T-helper 1 cell treated with Interleukin-12 subunit alpha and Interleukin-12 subunit beta and Interleukin-4 antibody, amounts not matched to agents 30 ng/mL and 1 ng/mL, for 36 hours (primary cell): Measurements from ENCODE around the gene SNX22. TPM values are rescaled to one million over a fixed set of nuclear protein-coding genes. Genes with fewer than 3 reads are reported as not detected.

Experiments used
- intact Hi-C: fragments of 100-400 bp; cut with micrococcal nuclease; formaldehyde crosslinking; loops from one replicate; pipeline ENCODE4 v1.15.1; 2024
- total RNA-seq: library from RNA; stranded (reverse); gene quantifications from 2 replicates; pipeline ENCODE4 v1.2.3, GENCODE V29; 2022

SNX22 gene
- total RNA-seq, 1 donor from 2014 or later = 0.37 TPM

DNA sequence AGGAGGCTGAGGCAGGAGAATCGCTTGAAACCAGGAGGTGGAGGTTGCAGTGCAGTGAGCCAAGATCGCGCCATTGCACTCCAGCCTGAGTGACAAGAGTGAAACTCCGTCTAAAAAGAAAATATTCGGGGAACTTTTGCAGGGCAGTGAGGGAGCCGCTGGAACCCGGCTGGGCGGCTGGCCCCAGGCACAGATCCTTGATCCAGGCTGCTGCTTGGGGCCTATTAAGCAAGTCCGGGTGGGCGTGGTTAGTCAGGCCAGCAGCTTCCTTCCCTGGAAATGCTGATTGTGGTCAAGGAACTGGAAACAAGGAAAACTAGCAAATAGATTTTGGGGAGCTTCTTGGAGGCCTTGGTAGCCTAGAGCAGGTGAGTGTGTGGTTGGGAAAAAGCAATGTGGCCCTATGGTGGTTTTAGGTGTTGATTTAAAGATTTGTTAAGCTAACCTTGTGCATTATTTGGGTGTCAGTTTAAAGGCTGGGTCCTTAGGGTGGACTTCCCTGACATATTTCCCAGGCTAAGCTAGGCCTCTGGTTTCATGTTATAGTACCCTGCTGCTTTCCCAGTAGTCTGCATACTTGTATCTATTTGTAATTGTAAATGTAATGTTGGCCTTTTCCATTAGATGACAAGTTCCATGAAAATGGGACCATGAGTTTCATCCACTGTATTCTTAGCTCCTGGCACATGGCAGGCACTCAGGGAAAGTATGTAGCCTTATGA lies 17.7 kb upstream of the SNX22 start:
- intact Hi-C loops = no loop called here

DNA sequence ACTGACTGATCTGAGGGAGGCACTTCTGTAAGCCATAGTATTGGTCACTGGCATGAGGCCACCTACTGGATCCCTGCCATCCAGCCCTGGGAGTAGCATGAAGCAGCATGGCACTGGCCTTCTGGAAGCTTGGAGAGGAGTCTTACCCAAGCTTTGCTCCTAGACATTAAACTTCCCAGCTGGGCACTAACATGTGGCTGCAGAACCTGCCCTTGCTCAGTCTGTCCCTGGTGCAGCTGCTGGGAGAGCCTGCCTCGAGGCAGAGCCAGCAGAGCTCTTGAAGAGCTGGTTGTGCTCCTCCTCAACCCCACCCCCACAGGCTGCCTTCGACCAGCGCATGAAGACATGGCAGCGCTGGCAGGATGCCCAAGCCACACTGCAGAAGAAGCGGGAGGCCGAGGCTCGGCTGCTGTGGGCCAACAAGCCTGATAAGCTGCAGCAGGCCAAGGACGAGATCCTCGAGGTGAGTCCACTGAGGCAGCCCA lies 17.1 kb upstream of the SNX22 start:
- intact Hi-C loops = no loop called here

GRCh38 chr15:64136347-64136746 lies 15.2 kb upstream of the SNX22 start:
- intact Hi-C loops = no loop called here

GRCh38 chr15:64137226-64137833 lies 14.2 kb upstream of the SNX22 start:
- intact Hi-C loops = no loop called here

GRCh38 chr15:64138331-64138941 lies 13.1 kb upstream of the SNX22 start:
- intact Hi-C loops = no loop called here

GRCh38 chr15:64141798-64142512 lies 9.6 kb upstream of the SNX22 start:
- intact Hi-C loops = no loop called here

GRCh38 chr15:64143276-64143675 lies 8.3 kb upstream of the SNX22 start:
- intact Hi-C loops = no loop called here

- intact Hi-C loops = no loop called here
Measured at GRCh38 chr15:64144192-64144564, 7.4 kb upstream of the SNX22 start.

DNA sequence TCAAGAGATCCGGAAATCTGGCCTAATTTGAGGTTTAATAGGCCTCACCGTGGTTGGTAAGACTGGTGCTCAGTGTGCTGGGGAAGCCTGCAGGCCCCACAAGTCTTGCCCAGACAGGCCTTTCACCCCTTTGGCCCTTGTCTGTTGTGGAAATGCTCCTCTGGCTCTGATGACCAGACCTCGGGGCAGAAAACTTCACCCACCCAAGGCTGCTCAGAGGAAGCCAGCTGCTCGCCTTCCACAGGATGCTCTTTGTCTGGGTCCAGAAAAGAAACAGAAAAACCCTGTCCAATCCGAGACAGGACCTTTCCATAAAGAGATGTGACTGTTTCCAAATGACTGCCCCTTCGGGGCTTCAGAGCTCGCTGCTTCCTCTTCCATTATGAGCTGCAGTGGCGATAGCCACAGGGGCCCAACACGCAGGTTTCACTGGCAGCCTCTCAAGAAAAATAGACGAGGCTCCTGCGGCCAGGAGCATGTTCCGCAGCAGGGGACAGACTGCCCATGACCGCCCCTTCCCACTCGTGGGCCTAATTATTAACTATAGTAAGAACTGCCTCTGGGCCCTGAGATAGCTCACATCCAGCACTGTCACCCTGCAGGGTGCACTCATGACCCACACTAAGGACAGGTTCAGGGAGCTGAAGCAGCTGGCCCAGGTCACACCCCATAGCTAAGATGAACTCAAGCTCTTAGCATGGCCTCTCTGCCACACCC lies 6.8 kb upstream of the SNX22 start:
- intact Hi-C loops = no loop called here

- intact Hi-C loops = no loop called here
Measured at GRCh38 chr15:64146041-64146440, 5.5 kb upstream of the SNX22 start.

- intact Hi-C loops = no loop called here
Measured at GRCh38 chr15:64146520-64146884, 5.0 kb upstream of the SNX22 start.

GRCh38 chr15:64146885-64147681 lies 4.4 kb upstream of the SNX22 start:
- intact Hi-C loops = no loop called here

- intact Hi-C loops = no loop called here
Measured at GRCh38 chr15:64148168-64148567, 3.4 kb upstream of the SNX22 start.

DNA sequence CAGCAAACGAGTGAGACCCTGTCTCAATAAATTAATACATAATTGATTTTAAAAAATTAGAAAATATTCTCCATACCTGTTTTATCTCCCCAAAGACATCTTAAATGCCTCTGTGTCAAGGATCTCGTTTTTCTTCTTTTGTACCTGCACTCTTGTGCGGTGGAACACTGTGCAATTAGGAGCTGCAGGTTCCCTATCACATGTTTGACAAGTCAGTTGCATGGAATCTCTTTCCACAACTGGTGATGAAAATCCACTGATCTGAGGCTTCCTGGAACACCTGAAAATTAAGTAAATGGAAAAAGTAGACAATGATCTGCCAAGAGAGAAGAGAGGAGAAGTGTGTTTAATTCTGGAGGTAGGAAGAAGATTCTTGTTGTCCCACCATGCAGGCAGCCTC lies 3.0 kb upstream of the SNX22 start:
- intact Hi-C loops = no loop called here

GRCh38 chr15:64149424-64149823 lies 2.1 kb upstream of the SNX22 start:
- intact Hi-C loops = no loop called here

DNA sequence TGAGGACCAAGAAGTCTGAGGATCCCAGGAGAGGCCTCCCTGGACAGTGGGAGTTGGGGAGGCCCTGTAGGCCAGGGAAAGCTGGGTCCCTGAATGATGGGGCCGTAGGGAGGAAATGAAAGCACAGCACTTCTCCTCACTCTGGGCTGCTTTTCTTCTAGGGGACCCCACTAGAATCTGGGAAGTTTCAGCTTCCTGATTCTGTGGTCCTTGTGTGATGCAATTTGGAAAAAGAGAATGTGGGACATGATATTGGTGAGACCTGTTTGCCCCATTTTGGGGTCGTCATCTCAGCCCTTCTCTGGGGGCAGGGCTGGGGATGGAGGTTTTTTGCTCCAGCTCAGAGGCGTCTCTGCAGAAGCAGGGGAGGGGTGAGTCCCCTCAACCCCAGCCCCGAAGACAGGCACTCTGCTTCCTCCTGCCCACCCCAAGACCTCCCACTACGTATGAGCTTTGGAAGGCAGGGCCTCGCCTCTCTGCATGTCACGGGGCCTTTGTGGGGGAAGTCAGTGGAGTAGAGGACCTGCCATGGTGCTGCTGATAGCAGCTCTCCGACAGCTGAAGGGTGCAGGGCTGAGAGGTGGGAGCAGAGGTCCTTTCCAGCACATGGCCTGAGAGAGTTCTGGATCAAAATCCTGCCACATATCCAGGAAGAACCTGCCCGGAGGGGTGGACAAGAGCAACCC lies 1.5 kb upstream of the SNX22 start:
- intact Hi-C loops = loop anchor here (5.0 kb wide), 6 partner anchors 38 to 982 kb away; partner anchors contain the start of genes HERC1, PDCD7 and PLEKHO2

GRCh38 chr15:64152507-64153387 lies 1.2 kb downstream of the SNX22 start:
- intact Hi-C loops = loop anchor here (1.0 to 5.0 kb wide), 10 partner anchors 11 to 980 kb away; partner anchors contain the start of genes HERC1, PDCD7, PLEKHO2 and PPIB

GRCh38 chr15:64153480-64154367 lies 2.2 kb downstream of the SNX22 start:
- intact Hi-C loops = loop anchor here (1.0 to 5.0 kb wide), 10 partner anchors 10 to 979 kb away; partner anchors contain the start of genes HERC1, PDCD7, PLEKHO2 and PPIB
